HG03520 (cell line): ENCODE data around the gene PRRT3.
"Not testable (repeated sequence)": the region's sequence is repeated elsewhere in the genome, so short reads cannot be mapped to it uniquely, and the experiment has no call there.

ENCODE experiments used
- ATAC-seq: cut with Tn5 transposase; IDR thresholded peaks from one replicate; pipeline ENCODE4 v1.9.1; 2021; ENCODE audit warnings: mild to moderate bottlenecking, moderate library complexity; ENCODE audit not compliant: unreplicated experiment

Gene PRRT3

GRCh38 chr3:9947025-9947995 is 4.9 kb downstream of the PRRT3 start:
- no peak for ATAC-seq

- no peak for ATAC-seq
These were observed 5.8 kb downstream of the PRRT3 start for GRCh38 chr3:9946112-9947024.

GRCh38 chr3:9945358-9945757 is 6.8 kb downstream of the PRRT3 start:
- ATAC-seq: no peak

GRCh38 chr3:9944271-9944670 is 7.9 kb downstream of the PRRT3 start:
- no peak for ATAC-seq

GRCh38 chr3:9942934-9943690 is 9.1 kb downstream of the PRRT3 start:
- ATAC-seq: no peak

GRCh38 chr3:9942164-9942563 is 10.0 kb downstream of the PRRT3 start:
- no peak for ATAC-seq

- no peak for ATAC-seq
These were observed 11.5 kb downstream of the PRRT3 start for GRCh38 chr3:9940746-9941145.

GRCh38 chr3:9939906-9940305 is 12.3 kb downstream of the PRRT3 start:
- ATAC-seq: not testable (repeated sequence)

GRCh38 chr3:9938966-9939365 is 13.2 kb downstream of the PRRT3 start:
- ATAC-seq: no peak

- ATAC-seq: no peak
These were observed 14.5 kb downstream of the PRRT3 start for GRCh38 chr3:9937486-9938238.

GRCh38 chr3:9935966-9936510 is 16.2 kb downstream of the PRRT3 start:
- no peak for ATAC-seq

- no peak for ATAC-seq
These were observed 17.2 kb downstream of the PRRT3 start for GRCh38 chr3:9934993-9935392.

GRCh38 chr3:9934235-9934621 is 18.0 kb downstream of the PRRT3 start:
- no peak for ATAC-seq

GRCh38 chr3:9933561-9934234 is 18.5 kb downstream of the PRRT3 start, which contains the start of gene CRELD1:
Gene CRELD1 (plus strand): TSS chr3:9933834. CDS start chr3:9934439, 605 bp downstream.
- ATAC-seq: peak; percentile 82

- peak; percentile 67 for ATAC-seq
These were observed 19.2 kb downstream of the PRRT3 start for GRCh38 chr3:9932843-9933560.

- no peak for ATAC-seq
These were observed 19.7 kb downstream of the PRRT3 start for GRCh38 chr3:9932535-9932842.

- ATAC-seq: no peak
These were observed 21.3 kb downstream of the PRRT3 start for GRCh38 chr3:9930804-9931418.

- no peak for ATAC-seq
These were observed 24.1 kb downstream of the PRRT3 start for GRCh38 chr3:9928158-9928557.
